Suprapubic skin (tissue), 4 donors: ENCODE results near the gene ACOT12. TPM values are rescaled to one million over a fixed set of nuclear protein-coding genes. Genes with fewer than 3 reads are reported as not detected.

Experiments used
- DNase-seq, 2 donors: peaks; one replicate each; pipeline ENCODE4 v3.0.0-alpha.2; 2019; ENCODE audit warnings: low spot score in 2 of 2
- H3K27ac ChIP-seq: fragments of 200-600 bp; sonication (generic); one replicate; pipeline ENCODE4 v1.5.1; 2019
- H3K27me3 ChIP-seq: fragments of 200-600 bp; sonication (generic); one replicate; pipeline ENCODE4 v1.5.1; 2019
- H3K36me3 ChIP-seq: fragments of 200-600 bp; sonication (generic); one replicate; pipeline ENCODE4 v1.5.1; 2019
- H3K4me1 ChIP-seq: fragments of 200-600 bp; sonication (generic); one replicate; pipeline ENCODE4 v1.5.1; 2019
- H3K4me3 ChIP-seq: fragments of 200-600 bp; sonication (generic); one replicate; pipeline ENCODE4 v1.5.1; 2019; ENCODE audit warnings: mild to moderate bottlenecking
- H3K9me3 ChIP-seq: fragments of 200-600 bp; sonication (generic); one replicate; pipeline ENCODE4 v1.5.1; 2019
- CTCF ChIP-seq, 2 donors: fragments of 200-600 bp in 1 of 2; fragments of 450-650 bp in 1 of 2; sonication (generic) in 1 of 2; IDR thresholded peaks; one replicate each; pipeline ENCODE4 v1.5.1; 2016 to 2019; ENCODE audit warnings: antibody characterized with exemption in 2 of 2, mild to moderate bottlenecking in 1 of 2, moderate library complexity in 1 of 2
- EP300 ChIP-seq: sonication (generic); formaldehyde crosslinking; IDR thresholded peaks from one replicate; pipeline ENCODE4 v1.6.1; 2017; ENCODE audit warnings: antibody characterized with exemption
- POLR2A ChIP-seq, 2 donors: fragments of 450-650 bp; IDR thresholded peaks; one replicate each; pipeline ENCODE4 v1.6.1; 2017; ENCODE audit warnings: antibody characterized with exemption in 2 of 2, mild to moderate bottlenecking in 2 of 2, moderate library complexity in 2 of 2
- POLR2AphosphoS5 ChIP-seq, 3 donors: sonication (generic); formaldehyde crosslinking; IDR thresholded peaks; one replicate each; pipeline ENCODE4 v1.6.1; 2017; ENCODE audit warnings: antibody characterized with exemption in 3 of 3
- WGBS: methylation state at CpG from one replicate; pipeline ENCODE4 v1.1.5; 2018; 5-methylcytosine and 5-hydroxymethylcytosine counted together
- total RNA-seq, 4 donors: library from RNA; depleted of rRNA; stranded (reverse); fragments of >200 nt; gene quantifications; one replicate each; pipeline ENCODE4 v1.1.0, GENCODE V29; 2016

ACOT12 gene
- total RNA-seq, 4 donors from 2014 or later, result 3.0 TPM; not detected in 3

- Histone ChIP-seq H3K4me1 (peaks cover 8% of the 10 kb centered on the region), H3K4me3 (no peak overlapping the region), H3K9me3 (no peaks in the 10 kb centered on the region), H3K27me3 (peaks cover 26% of the 10 kb centered on the region), H3K27ac (no peak overlapping the region), H3K36me3 (no peaks in the 10 kb centered on the region)
- DNase-seq, result no peak
- TF ChIP-seq POLR2AphosphoS5 (IDR thresholded peaks at IDR 0.05) (no peak), CTCF (IDR thresholded peaks at IDR 0.05) (no peak), POLR2A (IDR thresholded peaks at IDR 0.05) (no peak), EP300 (no peak)
Observed at GRCh38 chr5:81389025-81389424, 4.9 kb downstream of the ACOT12 start.

GRCh38 chr5:81388169-81388568 is 5.8 kb downstream of the ACOT12 start:
- Histone ChIP-seq H3K27me3 (peaks cover 17% of the 10 kb centered on the region), H3K36me3 (no peaks in the 10 kb centered on the region), H3K9me3 (no peaks in the 10 kb centered on the region), H3K4me1 (no peaks in the 10 kb centered on the region), H3K4me3 (no peak overlapping the region), H3K27ac (no peak overlapping the region)
- no peak for DNase-seq
- WGBS, result 81% methylated on average over 4 of the region's 4 CpGs
- TF ChIP-seq CTCF (IDR thresholded peaks at IDR 0.05) (no peak), POLR2A (IDR thresholded peaks at IDR 0.05) (no peak), EP300 (no peak), POLR2AphosphoS5 (IDR thresholded peaks at IDR 0.05) (no peak)

- Histone ChIP-seq H3K36me3 (no peaks in the 10 kb centered on the region), H3K27ac (no peak overlapping the region), H3K27me3 (no peaks in the 10 kb centered on the region), H3K4me1 (no peaks in the 10 kb centered on the region), H3K9me3 (no peaks in the 10 kb centered on the region), H3K4me3 (no peak overlapping the region)
- DNase-seq, result no peak
- TF ChIP-seq POLR2A (IDR thresholded peaks at IDR 0.05), result no peak
- TF ChIP-seq EP300, result no peak
- TF ChIP-seq POLR2AphosphoS5 (IDR thresholded peaks at IDR 0.05), result no peak
- TF ChIP-seq CTCF (IDR thresholded peaks at IDR 0.05), result no peak
- 93% methylated on average over 2 of the region's 2 CpGs for WGBS
Observed at GRCh38 chr5:81383867-81384266, 10.1 kb downstream of the ACOT12 start.

- DNase-seq, result no peak
- H3K27me3 ChIP-seq, result no peaks in the 10 kb centered on the region
- H3K4me1 ChIP-seq, result no peaks in the 10 kb centered on the region
- no peak overlapping the region for H3K27ac ChIP-seq
- H3K9me3 ChIP-seq, result no peaks in the 10 kb centered on the region
- 93% methylated on average over 2 of the region's 2 CpGs for WGBS
- H3K4me3 ChIP-seq, result no peak overlapping the region
- TF ChIP-seq EP300 (no peak), CTCF (IDR thresholded peaks at IDR 0.05) (no peak), POLR2AphosphoS5 (IDR thresholded peaks at IDR 0.05) (no peak), POLR2A (IDR thresholded peaks at IDR 0.05) (no peak)
- H3K36me3 ChIP-seq, result no peaks in the 10 kb centered on the region
Observed at GRCh38 chr5:81371354-81371876, 22.5 kb downstream of the ACOT12 start.

- no peak for TF ChIP-seq POLR2AphosphoS5 (IDR thresholded peaks at IDR 0.05)
- no peak for TF ChIP-seq POLR2A (IDR thresholded peaks at IDR 0.05)
- no peak for TF ChIP-seq EP300
- no peak for TF ChIP-seq CTCF (IDR thresholded peaks at IDR 0.05)
- Histone ChIP-seq H3K36me3 (no peaks in the 10 kb centered on the region), H3K4me1 (no peaks in the 10 kb centered on the region), H3K27ac (no peak overlapping the region), H3K27me3 (no peaks in the 10 kb centered on the region), H3K9me3 (no peaks in the 10 kb centered on the region), H3K4me3 (no peak overlapping the region)
- DNase-seq, result no peak
Observed at GRCh38 chr5:81370912-81371311, 23.0 kb downstream of the ACOT12 start.
